ENCODE results near the gene CCM2.
A peak's percentile ranks its signal among the peaks of the same experiment; 100 is the strongest.
"Not testable (repeated sequence)": the region's sequence is repeated elsewhere in the genome, so short reads cannot be mapped to it uniquely, and the experiment has no call there.

CCM2 gene

GRCh38 chr7:45092100-45092930 is 92.3 kb downstream of the CCM2 start:
- FAIRE-seq (no peak), DNase-seq (ENCODE audit: insufficient read length, low spot score) (no peak)

GRCh38 chr7:45092931-45093235 is 92.9 kb downstream of the CCM2 start:
- no peak for FAIRE-seq
- no peak for DNase-seq (ENCODE audit: insufficient read length, low spot score)

- DNase-seq (ENCODE audit: insufficient read length, low spot score): no peak
- no peak for FAIRE-seq
These were observed 99.2 kb downstream of the CCM2 start for GRCh38 chr7:45098983-45099839.

- FAIRE-seq: no peak
These were observed 100.1 kb downstream of the CCM2 start for GRCh38 chr7:45099891-45100760.

GRCh38 chr7:45100761-45101480 is 100.9 kb downstream of the CCM2 start:
- DNase-seq (ENCODE audit: insufficient read length, low spot score) (no peak), FAIRE-seq (no peak)

More at GRCh38 chr7:45099891-45100760, 100.1 kb downstream of the CCM2 start:
- DNase-seq (ENCODE audit: insufficient read length, low spot score): no peak

- no peak for DNase-seq (ENCODE audit: insufficient read length, low spot score)
- no peak for FAIRE-seq
These were observed 101.7 kb downstream of the CCM2 start for GRCh38 chr7:45101748-45102147.

- no peak for FAIRE-seq
- no peak for DNase-seq (ENCODE audit: insufficient read length, low spot score)
These were observed 103.0 kb downstream of the CCM2 start for GRCh38 chr7:45102785-45103712.

- no peak for FAIRE-seq
- no peak for DNase-seq (ENCODE audit: insufficient read length, low spot score)
These were observed 104.2 kb downstream of the CCM2 start for GRCh38 chr7:45103958-45104843.

GRCh38 chr7:45104844-45105587 is 105.0 kb downstream of the CCM2 start:
- no peak for DNase-seq (ENCODE audit: insufficient read length, low spot score)
- FAIRE-seq: no peak

GRCh38 chr7:45105588-45106188 is 105.7 kb downstream of the CCM2 start:
- FAIRE-seq (no peak), DNase-seq (ENCODE audit: insufficient read length, low spot score) (no peak)

- DNase-seq (ENCODE audit: insufficient read length, low spot score) (no peak), FAIRE-seq (no peak)
These were observed 106.8 kb downstream of the CCM2 start for GRCh38 chr7:45106820-45107219.

- FAIRE-seq (no peak), DNase-seq (ENCODE audit: insufficient read length, low spot score) (no peak)
These were observed 107.4 kb downstream of the CCM2 start for GRCh38 chr7:45107356-45107755.

- no peak for FAIRE-seq
- DNase-seq (ENCODE audit: insufficient read length, low spot score): no peak
These were observed 108.9 kb downstream of the CCM2 start for GRCh38 chr7:45108863-45109262.

GRCh38 chr7:45111298-45112223 is 111.6 kb downstream of the CCM2 start, which contains the start of gene TBRG4:
TBRG4 (minus strand) TSS chr7:45111697; CDS start chr7:45109237, 2,460 bp downstream.
- peak; percentile 93 for FAIRE-seq
- peak; percentile 92 for DNase-seq (ENCODE audit: insufficient read length, low spot score)

GRCh38 chr7:45112648-45113047 is 112.6 kb downstream of the CCM2 start:
- no peak for DNase-seq (ENCODE audit: insufficient read length, low spot score)
- no peak for FAIRE-seq

GRCh38 chr7:45114257-45114656 is 114.3 kb downstream of the CCM2 start:
- not testable (repeated sequence) for FAIRE-seq; DNase-seq (ENCODE audit: insufficient read length, low spot score)

All from GM19239 (cell line).